Measurements from ENCODE around the gene DOK7.

Gene DOK7

GRCh38 chr4:3421470-3421869, 41.6 kb upstream of the DOK7 start:
- peaks cover 1% of the 10 kb centered on the region for H3K79me1 ChIP-seq (ENCODE audit: low read depth, low read length)
- no peaks in the 10 kb centered on the region for H3K9me3 ChIP-seq (replicated peaks in 1 of 2; ENCODE audit: control insufficient read depth in 2 of 2, insufficient read depth in 1 of 2, low read depth in 1 of 2, low read length in 2 of 2)
- H3K9ac ChIP-seq (ENCODE audit: low read depth, low read length, poor library complexity): peak overlapping the region; percentile 76
- DNase-seq (ENCODE audit: low spot score): no peak
- peak overlapping the region; percentile 23 for H4K8ac ChIP-seq (ENCODE audit: low read depth, low read length)
- no CpG with 5 or more reads among the region's 12 CpGs for WGBS, 2 donors (ENCODE audit: extremely low coverage in 2 of 2, insufficient read length in 2 of 2, insufficient replicate concordance in 1 of 2)
- no peak overlapping the region for H2BK120ac ChIP-seq (ENCODE audit: low read depth, low read length)
- no peak overlapping the region for H3K14ac ChIP-seq (ENCODE audit: low read length)
- no peak overlapping the region for H2AK5ac ChIP-seq (ENCODE audit: low read depth, low read length)
- no peak overlapping the region for H2AFZ ChIP-seq (ENCODE audit: low read length)
- no peak overlapping the region for H2BK5ac ChIP-seq (ENCODE audit: low read length)
- no peak overlapping the region for H3K23ac ChIP-seq (ENCODE audit: low read depth, low read length, poor library complexity)
- no peak overlapping the region for H3K4me3 ChIP-seq (ENCODE audit: low read length in 2 of 2)
- H4K91ac ChIP-seq (ENCODE audit: low read depth, low read length, poor library complexity): no peak overlapping the region
- peaks cover 24 to 73% of the 10 kb centered on the region in 2 donors for H3K36me3 ChIP-seq (replicated peaks in 1 of 2; ENCODE audit: control insufficient read depth in 2 of 2, insufficient read depth in 2 of 2, low read length in 2 of 2)
- no peak overlapping the region for H2BK12ac ChIP-seq (ENCODE audit: low read length)
- H3K27me3 ChIP-seq (ENCODE audit: control insufficient read depth in 3 of 3, insufficient read depth in 3 of 3, low read depth in 1 of 3, low read length in 3 of 3): no peaks in the 10 kb centered on the region
- H3K4ac ChIP-seq (ENCODE audit: low read length): no peak overlapping the region
- no peak overlapping the region for H3K27ac ChIP-seq (replicated peaks; ENCODE audit: low read length)
- H3K18ac ChIP-seq (ENCODE audit: low read length): peak overlapping the region; percentile 27
- no peak overlapping the region for H3K4me2 ChIP-seq (ENCODE audit: insufficient read depth, low read length, poor library complexity, severe bottlenecking)
- no peak overlapping the region for H2BK15ac ChIP-seq (ENCODE audit: low read length)
- H3K4me1 ChIP-seq (ENCODE audit: control insufficient read depth in 2 of 2, insufficient read depth in 1 of 2, low read depth in 1 of 2, low read length in 2 of 2): peaks cover 0 to 6% of the 10 kb centered on the region in 2 donors

DNA sequence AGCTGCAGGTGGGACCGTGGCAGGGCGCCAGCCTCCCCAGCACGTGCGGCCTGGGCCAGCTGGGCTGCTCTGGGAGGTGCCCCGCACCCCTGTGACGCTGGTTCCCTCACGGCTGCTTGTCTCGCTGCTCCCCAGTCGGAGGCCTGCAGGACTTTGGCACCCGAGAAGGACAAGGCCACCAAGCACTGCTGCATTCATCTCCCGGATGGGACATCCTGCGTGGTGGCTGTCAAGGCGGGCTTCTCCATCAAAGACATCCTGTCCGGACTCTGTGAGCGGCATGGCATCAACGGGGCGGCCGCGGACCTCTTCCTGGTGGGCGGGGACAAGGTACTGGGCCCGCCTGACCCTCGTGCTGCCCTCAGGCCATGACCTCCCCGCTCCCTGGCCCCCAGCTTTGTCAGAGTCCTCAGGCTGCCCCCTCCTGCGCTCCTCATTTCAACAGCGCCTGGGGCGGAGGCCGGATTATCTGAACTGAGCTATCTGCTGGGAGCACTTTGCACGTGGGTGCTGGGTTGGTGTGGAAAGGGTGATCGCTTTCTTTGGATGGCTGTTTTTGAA, 40.8 kb upstream of the DOK7 start:
- no peak overlapping the region for H2BK5ac ChIP-seq (ENCODE audit: low read length)
- H3K18ac ChIP-seq (ENCODE audit: low read length): peak overlapping the region; percentile 31
- H3K4me2 ChIP-seq (ENCODE audit: insufficient read depth, low read length, poor library complexity, severe bottlenecking): no peak overlapping the region
- no peak overlapping the region for H3K9ac ChIP-seq (ENCODE audit: low read depth, low read length, poor library complexity)
- peaks cover 21 to 71% of the 10 kb centered on the region in 2 donors for H3K36me3 ChIP-seq (replicated peaks in 1 of 2; ENCODE audit: control insufficient read depth in 2 of 2, insufficient read depth in 2 of 2, low read length in 2 of 2)
- H3K4me1 ChIP-seq (ENCODE audit: control insufficient read depth in 2 of 2, insufficient read depth in 1 of 2, low read depth in 1 of 2, low read length in 2 of 2): peaks cover 0 to 6% of the 10 kb centered on the region in 2 donors
- H4K91ac ChIP-seq (ENCODE audit: low read depth, low read length, poor library complexity): no peak overlapping the region
- H2BK15ac ChIP-seq (ENCODE audit: low read length): no peak overlapping the region
- no CpG with 5 or more reads among the region's 29 CpGs for WGBS, 2 donors (ENCODE audit: extremely low coverage in 2 of 2, insufficient read length in 2 of 2, insufficient replicate concordance in 1 of 2)
- H3K4me3 ChIP-seq (ENCODE audit: low read length in 2 of 2): no peak overlapping the region
- H2AK5ac ChIP-seq (ENCODE audit: low read depth, low read length): no peak overlapping the region
- H2BK12ac ChIP-seq (ENCODE audit: low read length): no peak overlapping the region
- H3K9me3 ChIP-seq (replicated peaks in 1 of 2; ENCODE audit: control insufficient read depth in 2 of 2, insufficient read depth in 1 of 2, low read depth in 1 of 2, low read length in 2 of 2): no peaks in the 10 kb centered on the region
- H3K27ac ChIP-seq (replicated peaks; ENCODE audit: low read length): no peak overlapping the region
- H3K4ac ChIP-seq (ENCODE audit: low read length): no peak overlapping the region
- no peak overlapping the region for H2BK120ac ChIP-seq (ENCODE audit: low read depth, low read length)
- H4K8ac ChIP-seq (ENCODE audit: low read depth, low read length): peak overlapping the region; percentile 30
- H3K79me1 ChIP-seq (ENCODE audit: low read depth, low read length): peaks cover 1% of the 10 kb centered on the region
- H3K27me3 ChIP-seq (ENCODE audit: control insufficient read depth in 3 of 3, insufficient read depth in 3 of 3, low read depth in 1 of 3, low read length in 3 of 3): no peaks in the 10 kb centered on the region
- no peak overlapping the region for H2AFZ ChIP-seq (ENCODE audit: low read length)
- DNase-seq (ENCODE audit: low spot score): no peak
- peak overlapping the region; percentile 57 for H3K23ac ChIP-seq (ENCODE audit: low read depth, low read length, poor library complexity)
- H3K14ac ChIP-seq (ENCODE audit: low read length): no peak overlapping the region

DNA sequence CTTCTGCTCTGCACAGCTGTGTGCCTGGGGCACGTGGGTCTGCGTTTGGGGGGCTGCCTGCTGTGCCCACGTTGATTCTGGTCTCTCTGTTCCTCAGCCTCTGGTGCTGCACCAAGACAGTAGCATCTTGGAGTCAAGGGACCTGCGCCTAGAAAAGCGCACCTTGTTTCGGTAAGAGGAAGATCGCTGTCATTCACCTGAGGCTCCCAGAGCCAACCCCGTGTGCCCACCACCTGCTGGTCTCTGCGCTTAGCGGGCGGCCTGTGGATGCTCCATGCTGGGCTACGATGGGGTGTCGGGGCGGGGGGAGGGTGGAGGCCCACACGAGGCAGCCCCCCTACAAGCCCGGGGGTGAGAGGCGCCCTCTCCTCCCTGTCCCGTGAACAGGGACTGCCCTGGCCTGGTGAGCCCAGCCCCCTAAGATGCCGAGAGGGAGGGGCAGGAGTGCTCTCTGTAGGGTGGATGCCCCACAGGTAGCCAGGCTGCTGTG, 40.3 kb upstream of the DOK7 start:
- no peak overlapping the region for H2BK5ac ChIP-seq (ENCODE audit: low read length)
- H3K27ac ChIP-seq (replicated peaks; ENCODE audit: low read length): no peak overlapping the region
- WGBS, 2 donors (ENCODE audit: extremely low coverage in 2 of 2, insufficient read length in 2 of 2, insufficient replicate concordance in 1 of 2): no CpG with 5 or more reads among the region's 19 CpGs
- H2BK120ac ChIP-seq (ENCODE audit: low read depth, low read length): no peak overlapping the region
- no peak overlapping the region for H3K4me3 ChIP-seq (ENCODE audit: low read length in 2 of 2)
- no peak overlapping the region for H3K9ac ChIP-seq (ENCODE audit: low read depth, low read length, poor library complexity)
- no peak overlapping the region for H3K4me2 ChIP-seq (ENCODE audit: insufficient read depth, low read length, poor library complexity, severe bottlenecking)
- H3K36me3 ChIP-seq (replicated peaks in 1 of 2; ENCODE audit: control insufficient read depth in 2 of 2, insufficient read depth in 2 of 2, low read length in 2 of 2): peaks cover 17 to 66% of the 10 kb centered on the region in 2 donors
- no peak overlapping the region for H2AFZ ChIP-seq (ENCODE audit: low read length)
- H3K23ac ChIP-seq (ENCODE audit: low read depth, low read length, poor library complexity): peak overlapping the region; percentile 81
- H2AK5ac ChIP-seq (ENCODE audit: low read depth, low read length): peak overlapping the region; percentile 54
- no peak overlapping the region for H3K14ac ChIP-seq (ENCODE audit: low read length)
- no peak for DNase-seq (ENCODE audit: low spot score)
- H2BK15ac ChIP-seq (ENCODE audit: low read length): no peak overlapping the region
- no peaks in the 10 kb centered on the region for H3K9me3 ChIP-seq (replicated peaks in 1 of 2; ENCODE audit: control insufficient read depth in 2 of 2, insufficient read depth in 1 of 2, low read depth in 1 of 2, low read length in 2 of 2)
- H3K4ac ChIP-seq (ENCODE audit: low read length): no peak overlapping the region
- peak overlapping the region; percentile 80 for H3K18ac ChIP-seq (ENCODE audit: low read length)
- no peak overlapping the region for H4K8ac ChIP-seq (ENCODE audit: low read depth, low read length)
- H3K4me1 ChIP-seq (ENCODE audit: control insufficient read depth in 2 of 2, insufficient read depth in 1 of 2, low read depth in 1 of 2, low read length in 2 of 2): peaks cover 0 to 6% of the 10 kb centered on the region in 2 donors
- no peak overlapping the region for H4K91ac ChIP-seq (ENCODE audit: low read depth, low read length, poor library complexity)
- peaks cover 1% of the 10 kb centered on the region for H3K79me1 ChIP-seq (ENCODE audit: low read depth, low read length)
- H2BK12ac ChIP-seq (ENCODE audit: low read length): no peak overlapping the region
- no peaks in the 10 kb centered on the region for H3K27me3 ChIP-seq (ENCODE audit: control insufficient read depth in 3 of 3, insufficient read depth in 3 of 3, low read depth in 1 of 3, low read length in 3 of 3)

DNA sequence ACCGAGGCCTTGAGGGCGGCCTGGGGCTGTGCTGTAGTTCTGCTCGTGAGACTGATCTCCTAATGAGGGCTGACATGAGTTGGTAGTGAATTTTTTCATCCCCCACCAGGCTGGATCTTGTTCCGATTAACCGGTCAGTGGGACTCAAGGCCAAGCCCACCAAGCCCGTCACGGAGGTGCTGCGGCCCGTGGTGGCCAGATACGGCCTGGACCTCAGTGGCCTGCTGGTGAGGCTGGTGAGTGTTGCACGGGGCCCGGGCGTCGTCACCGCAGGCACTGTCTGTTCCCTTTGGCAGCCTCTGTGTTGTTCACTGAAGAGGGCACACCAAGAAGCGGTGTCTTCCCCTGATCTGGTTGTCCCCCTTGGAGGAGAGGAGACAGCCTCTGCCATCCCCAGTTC, 39.7 kb upstream of the DOK7 start:
- no peak for DNase-seq (ENCODE audit: low spot score)
- Histone ChIP-seq H2AFZ (ENCODE audit: low read length) (no peak overlapping the region), H3K14ac (ENCODE audit: low read length) (no peak overlapping the region), H2BK15ac (ENCODE audit: low read length) (no peak overlapping the region), H2BK120ac (ENCODE audit: low read depth, low read length) (no peak overlapping the region), H3K79me1 (ENCODE audit: low read depth, low read length) (peaks cover 1% of the 10 kb centered on the region), H2AK5ac (ENCODE audit: low read depth, low read length) (peak overlapping the region; percentile 54), H3K4me3 (ENCODE audit: low read length in 2 of 2) (no peak overlapping the region), H3K23ac (ENCODE audit: low read depth, low read length, poor library complexity) (peak overlapping the region; percentile 81), H4K91ac (ENCODE audit: low read depth, low read length, poor library complexity) (no peak overlapping the region), H3K4ac (ENCODE audit: low read length) (no peak overlapping the region), H3K27me3 (ENCODE audit: control insufficient read depth in 3 of 3, insufficient read depth in 3 of 3, low read depth in 1 of 3, low read length in 3 of 3) (no peaks in the 10 kb centered on the region), H3K27ac (replicated peaks; ENCODE audit: low read length) (no peak overlapping the region), H2BK12ac (ENCODE audit: low read length) (no peak overlapping the region), H3K4me1 (ENCODE audit: control insufficient read depth in 2 of 2, insufficient read depth in 1 of 2, low read depth in 1 of 2, low read length in 2 of 2) (peaks cover 0 to 6% of the 10 kb centered on the region in 2 donors), H2BK5ac (ENCODE audit: low read length) (no peak overlapping the region), H4K8ac (ENCODE audit: low read depth, low read length) (no peak overlapping the region), H3K18ac (ENCODE audit: low read length) (no peak overlapping the region), H3K9ac (ENCODE audit: low read depth, low read length, poor library complexity) (peak overlapping the region; percentile 30), H3K36me3 (replicated peaks in 1 of 2; ENCODE audit: control insufficient read depth in 2 of 2, insufficient read depth in 2 of 2, low read length in 2 of 2) (peaks cover 15 to 64% of the 10 kb centered on the region in 2 donors), H3K4me2 (ENCODE audit: insufficient read depth, low read length, poor library complexity, severe bottlenecking) (no peak overlapping the region), H3K9me3 (replicated peaks in 1 of 2; ENCODE audit: control insufficient read depth in 2 of 2, insufficient read depth in 1 of 2, low read depth in 1 of 2, low read length in 2 of 2) (no peaks in the 10 kb centered on the region)
- WGBS, 2 donors (ENCODE audit: extremely low coverage in 2 of 2, insufficient read length in 2 of 2, insufficient replicate concordance in 1 of 2): no CpG with 5 or more reads among the region's 16 CpGs
